Smooth muscle cell of the pulmonary artery (primary cell): Measurements from ENCODE around the gene OR2T11. TPM values are rescaled to one million over a fixed set of nuclear protein-coding genes. Genes with fewer than 3 reads are reported as not detected.

Experiments
- total RNA-seq: library from RNA; depleted of rRNA; stranded (reverse); fragments of >200 nt; gene quantifications from 2 replicates; pipeline ENCODE4 v1.2.3, GENCODE V29; 2014

Gene OR2T11
- total RNA-seq: not detected in 2 replicates

GRCh38 chr1:248634991-248635390 is at the start of gene OR2T11:
Gene OR2T11 (minus strand): TSS chr1:248635091. CDS start chr1:248627128, 7,963 bp downstream.

GRCh38 chr1:248655354-248655753 is 20.5 kb upstream of the OR2T11 start, which contains the start of gene OR2T27:
Gene OR2T27 (minus strand): TSS chr1:248655528. CDS start chr1:248650884, 4,644 bp downstream.

GRCh38 chr1:248645178-248645577 is 10.3 kb upstream of the OR2T11 start, which contains the start of gene OR2T35:
Gene OR2T35 (minus strand): TSS chr1:248645278. CDS start chr1:248639258, 6,020 bp downstream.

GRCh38 chr1:248597589-248597988 is 37.3 kb downstream of the OR2T11 start, which contains the start of gene OR2T10:
Gene OR2T10 (minus strand): TSS chr1:248597700. CDS start chr1:248593768, 3,932 bp downstream.

GRCh38 chr1:248574657-248575056 is 60.2 kb downstream of the OR2T11 start, which contains the start of gene OR2T34:
Gene OR2T34 (minus strand): TSS chr1:248574757. CDS start chr1:248574757, 0 bp downstream.

Other genes with a start within 250 kb of the OR2T11 start
- gene OR2T1, start 232.0 kb downstream of the OR2T11 start, total RNA-seq: not detected in 2 replicates
- not detected in 2 replicates for gene OR2T2, start 189.5 kb downstream of the OR2T11 start, total RNA-seq
- gene OR2T3, start 161.7 kb downstream of the OR2T11 start, total RNA-seq: not detected in 2 replicates
- not detected in 2 replicates for gene OR2T5, start 146.5 kb downstream of the OR2T11 start, total RNA-seq
- gene OR2G6, start 127.0 kb downstream of the OR2T11 start, total RNA-seq: not detected in 2 replicates
- gene OR2T29, start 72.3 kb downstream of the OR2T11 start, total RNA-seq: not detected in 2 replicates
- gene OR2T34, start 60.3 kb downstream of the OR2T11 start, total RNA-seq: not detected in 2 replicates
- not detected in 2 replicates for gene OR2T10, start 37.4 kb downstream of the OR2T11 start, total RNA-seq
- gene OR2T35, start 10.2 kb upstream of the OR2T11 start, total RNA-seq: not detected in 2 replicates
- gene OR2T27, start 20.4 kb upstream of the OR2T11 start, total RNA-seq: not detected in 2 replicates
- not detected in 2 replicates for gene OR14I1, start 67.7 kb upstream of the OR2T11 start, total RNA-seq
- gene LYPD8, start 120.7 kb upstream of the OR2T11 start, total RNA-seq: 0.10 TPM in 1 of 2 replicates, not detected in the other
- gene SH3BP5L, start 190.8 kb upstream of the OR2T11 start, total RNA-seq: 38.1 and 40.5 TPM in 2 replicates
- 19.6 and 22.9 TPM in 2 replicates for gene ZNF672, start 203.1 kb upstream of the OR2T11 start, total RNA-seq
- 12.3 and 28.2 TPM in 2 replicates for gene ZNF692, start 224.0 kb upstream of the OR2T11 start, total RNA-seq